Effector CD8-positive, alpha-beta T cell (primary cell): ENCODE data around the gene ACTL10.

Source experiments
- DNase-seq: peaks from one replicate; lab custom pipeline; 2025; lab: John Stamatoyannopoulos, UW

ACTL10 gene

DNA sequence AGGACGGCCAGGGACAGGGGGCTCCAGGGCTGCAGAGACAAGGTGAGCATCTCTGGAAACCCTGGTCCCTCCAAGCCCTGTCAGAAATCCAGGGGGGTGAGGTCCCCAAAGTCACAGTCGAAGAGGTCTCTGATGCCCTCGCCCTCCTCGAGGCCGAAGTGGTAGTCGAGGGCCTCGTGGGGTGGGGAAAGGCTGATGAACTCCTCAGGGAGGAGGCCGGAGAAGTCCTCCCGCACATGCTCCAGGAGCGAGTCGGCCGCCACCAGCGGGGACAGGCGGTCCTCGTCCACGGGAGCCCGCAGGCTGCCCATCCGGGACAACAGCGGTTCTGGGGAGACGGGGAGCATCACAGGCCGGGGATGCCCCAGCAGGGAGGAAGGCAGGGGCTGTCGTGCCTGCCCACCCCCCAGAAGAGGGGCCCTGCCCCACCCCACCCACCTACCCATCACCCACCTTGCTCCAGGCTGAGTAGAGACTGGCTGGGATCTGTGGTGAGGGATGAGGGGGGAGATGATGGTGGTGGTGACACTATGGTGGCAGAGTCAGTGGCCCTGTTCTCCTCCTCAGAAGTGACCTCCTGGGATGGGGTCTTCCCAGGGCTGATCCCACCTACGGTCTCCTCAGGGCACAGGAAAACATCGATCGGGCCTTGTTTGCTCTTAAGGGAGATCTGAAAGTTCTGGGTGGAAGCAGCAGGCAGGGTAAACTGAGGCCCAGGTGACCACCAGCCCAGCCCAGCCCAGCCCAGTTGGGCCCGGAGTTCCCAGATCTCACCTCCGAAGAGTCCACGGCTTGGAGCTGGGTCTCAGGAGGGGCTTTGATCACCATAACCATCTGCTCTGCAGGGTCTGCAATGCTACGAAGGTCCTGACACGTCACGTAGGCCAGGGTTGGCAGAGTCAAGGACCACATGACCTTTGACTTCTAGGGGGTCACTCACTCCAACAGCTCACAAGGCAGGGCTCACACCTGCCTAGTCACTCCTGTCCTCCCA, 10.2 kb downstream of the ACTL10 start:
- DNase-seq = no peak

DNA sequence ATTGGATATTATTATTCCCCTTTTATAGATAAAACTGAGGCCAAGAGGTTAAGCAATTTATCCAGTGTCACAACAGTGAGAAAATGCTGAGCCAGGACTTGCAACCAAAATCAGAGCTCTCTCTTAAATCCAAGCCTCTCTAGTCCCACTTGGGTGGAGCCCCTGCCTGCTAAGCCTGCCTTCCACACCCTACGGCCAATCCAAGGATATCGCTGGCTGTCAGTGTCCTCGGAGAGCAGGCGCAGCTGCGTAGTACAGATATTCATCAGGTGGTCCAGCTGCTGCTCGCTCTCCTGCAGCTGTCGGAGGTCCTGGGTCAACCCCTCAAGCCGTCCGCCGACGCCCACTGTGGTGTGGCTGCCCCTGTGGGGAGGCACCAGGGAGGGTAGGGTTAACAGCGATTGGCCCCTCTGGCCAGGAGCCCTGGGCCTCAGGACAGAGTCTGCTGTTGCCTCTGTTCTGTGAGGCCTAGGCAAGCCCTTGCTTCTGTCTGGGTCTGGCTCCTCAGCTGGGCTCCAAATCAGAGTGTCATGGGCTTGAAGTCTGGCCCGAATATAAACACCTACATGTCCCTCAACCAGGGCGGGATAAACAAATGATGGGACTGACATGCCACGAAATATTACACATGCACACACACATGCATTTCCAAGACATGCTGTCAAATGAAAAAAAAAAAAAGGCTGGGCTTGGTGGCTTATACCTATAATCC, 11.4 kb downstream of the ACTL10 start:
- DNase-seq = no peak

DNA sequence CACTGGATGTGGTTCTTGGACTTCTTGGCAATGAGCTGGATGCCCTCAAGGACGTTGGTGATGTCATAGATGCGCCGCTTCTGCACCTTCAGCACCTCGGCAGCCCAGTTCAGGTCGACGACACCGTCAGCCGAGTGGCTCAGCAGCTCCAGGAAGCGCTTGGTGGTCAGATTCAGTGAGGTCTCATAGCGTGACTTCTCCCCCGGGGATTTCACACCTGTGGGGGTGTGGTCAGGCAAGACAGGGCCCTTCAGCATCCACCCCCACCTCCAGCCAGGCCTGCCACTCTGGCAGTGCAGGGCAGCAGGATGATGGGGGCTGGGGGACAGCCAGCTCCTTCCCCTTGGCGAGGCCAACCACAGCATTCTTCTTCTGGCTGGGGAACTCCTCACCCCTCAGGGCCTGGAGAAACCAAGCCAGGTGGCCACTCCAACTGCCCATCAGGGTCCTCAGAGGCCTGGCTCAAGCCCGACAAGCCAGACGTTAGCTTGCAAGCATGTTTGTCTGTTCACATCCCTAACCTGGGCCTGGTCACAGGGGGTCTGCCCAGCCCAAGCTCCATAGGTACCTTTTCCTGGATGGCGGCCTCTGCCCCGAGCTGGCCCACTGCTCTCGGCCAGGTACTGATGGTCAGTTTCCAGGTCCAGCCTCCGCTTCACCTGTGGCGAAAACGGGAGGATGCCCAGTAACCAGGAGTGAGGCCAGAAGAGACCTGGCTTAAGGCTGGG, 13.2 kb downstream of the ACTL10 start:
- no peak for DNase-seq

DNA sequence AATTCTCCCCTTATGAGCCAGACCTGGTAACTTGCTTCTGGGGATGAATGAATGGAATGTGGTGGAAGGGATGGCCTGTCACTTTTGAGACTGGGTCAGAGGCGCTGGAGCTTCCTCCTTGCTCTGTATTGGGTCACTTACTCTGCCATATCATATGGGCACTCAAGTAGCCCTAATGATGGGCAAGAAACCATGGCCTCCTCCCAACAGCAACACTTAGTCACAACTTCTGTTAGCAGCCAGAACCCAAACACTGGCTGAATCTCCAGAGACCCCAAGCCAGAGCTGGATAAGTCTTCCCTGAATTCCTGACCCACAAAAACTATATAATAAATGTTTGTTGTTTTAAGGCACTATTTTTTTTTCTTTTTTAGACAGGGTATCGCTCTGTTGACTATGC, 13.9 kb downstream of the ACTL10 start:
- no peak for DNase-seq

GRCh38 chr20:33681288-33681687, 14.5 kb downstream of the ACTL10 start:
- no peak for DNase-seq

- no peak for DNase-seq
Measured at GRCh38 chr20:33681728-33682353, 15.1 kb downstream of the ACTL10 start.

GRCh38 chr20:33684533-33685327, 18.0 kb downstream of the ACTL10 start:
- no peak for DNase-seq

GRCh38 chr20:33685328-33686099, 18.8 kb downstream of the ACTL10 start:
- DNase-seq = no peak

GRCh38 chr20:33686100-33686983, 19.6 kb downstream of the ACTL10 start, which contains the start of gene E2F1:
E2F1 (minus strand) TSS chr20:33686385; CDS start chr20:33686264, 121 bp downstream.
- peak; percentile 91 for DNase-seq

- no peak for DNase-seq
Measured at GRCh38 chr20:33686984-33687366, 20.2 kb downstream of the ACTL10 start.

DNA sequence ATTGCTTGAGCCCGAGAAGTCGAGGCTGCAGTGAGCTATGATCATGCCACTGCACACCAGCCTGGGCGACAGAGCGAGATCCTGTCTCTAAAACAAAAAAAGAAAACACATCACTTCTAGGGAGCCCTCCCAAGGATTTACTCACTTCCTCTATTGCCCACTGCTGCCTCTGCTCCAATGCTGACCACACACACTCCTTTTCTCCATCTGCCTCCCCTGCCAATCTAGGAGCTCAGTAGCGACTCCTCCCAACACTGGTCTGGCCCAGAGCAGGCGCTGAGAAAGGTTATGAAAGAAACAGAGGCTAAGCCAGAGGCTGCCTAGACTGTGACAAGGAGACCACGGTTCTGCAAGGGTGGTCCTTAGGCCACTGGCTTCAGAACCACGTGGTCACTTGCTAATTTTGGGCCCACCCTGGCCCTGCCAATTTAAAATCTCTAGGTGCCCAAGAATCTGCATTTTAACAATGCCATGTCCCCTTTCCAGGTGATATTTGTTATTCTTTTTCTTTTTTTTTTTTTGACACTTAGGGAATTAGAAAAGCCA, 20.7 kb downstream of the ACTL10 start:
- DNase-seq = no peak

DNA sequence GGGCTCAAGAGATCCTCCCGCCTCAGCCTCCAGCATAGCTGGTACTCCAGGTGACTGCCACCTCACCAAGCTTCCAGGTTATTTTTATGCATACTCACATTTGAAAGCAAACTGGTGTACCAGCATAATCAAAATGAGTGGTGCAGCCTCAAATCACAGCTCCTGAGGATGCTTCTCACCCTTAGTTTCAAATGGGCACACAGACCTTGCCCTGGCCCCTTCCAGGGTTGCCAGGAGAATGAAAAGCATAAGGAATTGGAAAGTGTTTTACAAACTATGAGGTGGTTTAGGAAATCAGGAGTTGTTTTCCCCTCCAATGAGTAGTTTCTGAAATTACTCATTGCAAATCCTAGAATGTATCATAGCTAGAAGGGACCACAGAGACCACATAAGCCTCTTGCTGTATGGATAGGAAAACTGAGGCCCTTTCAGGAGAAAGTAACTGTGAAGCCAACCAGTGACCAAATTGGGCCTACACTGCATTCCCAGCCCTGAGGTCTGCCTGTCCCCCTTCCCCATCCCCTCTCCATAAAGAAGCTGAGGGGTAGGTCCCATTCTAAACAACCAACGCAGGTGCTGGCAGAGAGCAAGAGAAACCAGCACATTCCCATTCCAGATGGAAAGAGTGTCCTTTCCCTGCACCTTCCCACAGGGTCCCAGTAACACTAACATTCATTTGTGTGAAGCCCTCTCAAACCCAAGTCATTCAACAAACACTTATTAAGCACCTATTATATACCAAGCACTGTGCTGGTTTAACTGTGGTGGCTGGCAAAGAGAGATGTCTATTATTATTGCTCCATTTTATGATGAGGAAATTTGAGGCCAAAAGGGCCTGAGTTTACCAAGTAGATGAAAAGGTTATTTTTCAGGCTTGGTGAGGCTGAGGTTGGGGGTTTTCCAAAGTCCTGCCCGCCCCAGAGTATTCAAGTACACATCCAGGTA, 21.5 kb downstream of the ACTL10 start:
- DNase-seq = no peak

DNA sequence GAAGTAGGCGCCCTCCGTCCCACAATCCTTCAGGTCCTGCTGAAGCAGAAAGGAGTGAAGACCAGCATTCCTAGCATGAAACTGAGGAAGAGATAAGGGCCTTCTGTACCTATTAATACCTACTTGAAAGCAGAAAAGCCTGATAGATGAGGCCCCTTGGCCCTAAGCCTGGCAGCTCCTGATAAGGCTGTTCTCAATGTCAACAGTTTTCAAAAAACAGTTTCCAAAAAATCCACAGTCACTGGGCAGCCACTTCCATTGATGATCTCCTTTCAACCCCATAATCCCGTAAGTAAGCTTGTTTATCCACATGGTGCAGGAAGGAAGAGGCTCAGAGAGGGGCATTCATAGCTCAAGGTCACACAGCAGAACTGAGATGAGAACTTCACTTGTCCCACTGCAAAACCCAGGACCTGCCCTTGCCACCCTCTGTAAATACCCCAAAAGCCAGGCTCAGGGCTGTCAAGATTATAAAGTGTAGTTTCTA, 22.2 kb downstream of the ACTL10 start:
- no peak for DNase-seq

DNA sequence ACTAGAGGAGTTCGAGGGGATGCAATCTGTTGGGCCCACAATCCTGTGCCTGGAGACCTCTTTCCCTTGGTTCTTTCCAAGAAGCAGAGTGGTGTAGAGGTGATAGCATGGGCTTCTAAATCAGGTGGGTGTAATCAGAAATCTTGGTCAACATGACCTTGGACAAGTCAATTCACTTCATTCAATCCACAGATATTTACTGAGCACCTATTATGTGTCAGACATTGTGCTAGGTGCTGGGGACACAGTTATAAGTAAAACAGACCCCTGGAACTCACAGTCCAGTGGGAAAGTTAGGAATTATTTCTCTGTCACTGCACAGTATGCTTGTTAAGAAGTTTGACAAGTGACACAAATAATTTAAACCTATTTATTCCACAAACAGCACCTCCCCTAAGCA, 22.8 kb downstream of the ACTL10 start:
- DNase-seq = no peak

DNA sequence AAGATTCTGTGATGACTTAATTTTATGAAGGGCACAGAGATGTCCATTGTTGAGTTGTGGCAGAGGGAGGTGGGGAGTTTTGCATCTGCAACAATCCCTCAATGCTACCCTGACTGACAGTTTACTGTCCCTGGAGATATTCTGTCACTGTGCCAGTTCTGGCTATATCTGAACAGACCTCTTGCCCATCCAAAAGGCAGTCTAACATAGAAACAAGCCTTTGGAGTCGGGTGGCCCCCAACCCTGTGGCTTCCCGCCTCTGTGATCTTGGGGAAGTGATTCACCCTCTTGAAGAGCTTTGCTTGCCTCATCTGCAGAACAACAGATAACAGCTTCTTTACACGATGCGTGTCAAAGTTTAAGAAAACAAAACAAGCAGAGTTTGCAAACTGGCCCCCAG, 23.2 kb downstream of the ACTL10 start:
- peak; percentile 18 for DNase-seq

DNA sequence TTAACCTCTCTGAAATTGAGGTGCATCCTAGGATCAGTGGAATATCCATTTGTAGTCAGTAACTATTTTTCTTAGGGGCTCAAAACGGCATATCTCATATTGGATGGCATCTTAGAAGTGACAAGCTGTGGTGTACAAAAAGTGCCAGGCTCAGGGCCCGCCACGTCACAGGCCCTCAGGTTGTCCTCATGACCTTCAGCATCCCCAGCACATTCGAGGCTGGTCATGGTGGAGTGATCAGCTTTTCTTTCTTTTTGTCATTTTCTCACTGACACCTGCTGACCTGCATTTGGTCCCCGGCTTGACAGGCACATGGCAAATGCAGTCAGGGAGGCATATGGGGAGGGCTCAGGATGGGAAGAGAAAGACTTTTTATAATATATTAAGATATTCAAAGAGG, 26.5 kb downstream of the ACTL10 start:
- no peak for DNase-seq
